ENCODE measurements around the gene SMIM10L2A.
"Not testable (repeated sequence)": the region's sequence is repeated elsewhere in the genome, so short reads cannot be mapped to it uniquely, and the experiment has no call there.

Gene SMIM10L2A

DNA sequence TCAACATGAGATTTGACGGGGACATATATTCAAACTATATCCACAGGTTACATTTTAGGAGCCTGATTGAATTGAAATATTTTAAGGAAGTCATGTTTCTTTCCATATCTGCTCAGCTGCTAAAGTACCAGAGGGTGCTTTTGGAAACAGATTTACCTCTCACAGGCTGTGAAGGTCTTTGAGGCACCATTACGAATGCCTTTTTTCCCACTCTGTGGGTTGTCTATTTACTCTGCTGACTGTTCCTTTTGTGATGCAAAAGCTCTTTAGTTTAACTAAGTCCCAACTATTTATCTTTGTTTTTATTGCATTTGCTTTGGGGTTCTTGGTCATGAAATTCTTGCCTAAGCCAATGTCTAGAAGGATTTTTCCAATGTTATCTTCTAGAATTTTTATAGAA is 40.0 kb downstream of the SMIM10L2A start:
- DNase-seq: not testable (repeated sequence)

DNA sequence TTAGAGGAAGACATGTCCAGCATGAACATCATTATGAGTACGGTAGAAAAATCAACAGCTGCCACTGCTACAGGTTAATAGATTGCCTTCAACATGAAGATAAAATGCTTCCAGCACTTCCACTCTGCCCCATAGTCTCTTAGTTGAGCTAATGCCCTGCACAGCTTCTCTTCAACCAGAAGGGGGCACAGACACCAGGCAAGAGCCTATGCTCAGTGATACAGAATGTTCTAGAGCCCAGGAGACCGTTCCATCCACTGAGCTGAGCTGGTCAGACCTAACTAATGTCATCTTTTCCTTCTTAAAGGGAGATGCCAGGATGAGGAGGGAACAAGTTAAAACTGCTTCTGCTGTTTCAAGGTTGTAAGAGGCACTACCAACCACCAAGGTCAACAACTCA is 42.2 kb downstream of the SMIM10L2A start:
- no peak for DNase-seq

GRCh38 chrX:135476378-135476777 is 54.6 kb downstream of the SMIM10L2A start:
- no peak for DNase-seq

DNA sequence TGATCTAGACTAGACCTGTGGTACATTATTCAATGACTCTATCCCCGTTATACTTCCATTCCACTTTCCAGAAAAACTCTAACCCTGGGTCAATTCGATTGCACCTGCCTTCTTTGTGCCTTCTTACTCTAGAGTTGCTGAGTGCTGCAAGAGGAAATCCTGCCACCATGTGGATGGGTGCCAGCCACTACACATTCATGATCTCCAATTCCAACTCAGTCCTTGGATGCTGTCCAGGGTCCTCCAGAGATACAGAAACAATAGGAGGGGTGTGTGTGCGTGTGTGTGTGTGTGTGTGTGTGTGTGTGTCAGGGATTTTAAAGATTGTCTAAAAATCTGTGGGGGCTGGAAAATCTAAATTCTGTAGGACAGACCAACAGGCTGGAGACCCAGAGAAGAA is 55.8 kb downstream of the SMIM10L2A start:
- peak; percentile 84 for DNase-seq

All from NCI-H1092 treated with DMSO at 0.1 percent for 48 hours (cell line).